HG02885 (cell line): ENCODE measurements around the gene SENP8.

ENCODE experiments used
- ATAC-seq: cut with Tn5 transposase; IDR thresholded peaks from one replicate; pipeline ENCODE4 v1.9.1; 2021; ENCODE audit warnings: mild to moderate bottlenecking; ENCODE audit not compliant: unreplicated experiment, poor library complexity

The SENP8 gene

GRCh38 chr15:72173864-72174550, 55.8 kb downstream of the SENP8 start:
- ATAC-seq, result no peak

GRCh38 chr15:72174551-72175165, 56.5 kb downstream of the SENP8 start:
- no peak for ATAC-seq

- no peak for ATAC-seq
Measured at GRCh38 chr15:72175186-72176044, 57.2 kb downstream of the SENP8 start.

GRCh38 chr15:72176159-72176558, 58.0 kb downstream of the SENP8 start:
- no peak for ATAC-seq

- no peak for ATAC-seq
Measured at GRCh38 chr15:72176743-72177142, 58.5 kb downstream of the SENP8 start.

GRCh38 chr15:72178976-72179585, 60.9 kb downstream of the SENP8 start:
- ATAC-seq, result no peak

- no peak for ATAC-seq
Measured at GRCh38 chr15:72179950-72180581, 61.9 kb downstream of the SENP8 start.

- no peak for ATAC-seq
Measured at GRCh38 chr15:72180761-72181324, 62.6 kb downstream of the SENP8 start.

GRCh38 chr15:72182244-72182643, 64.0 kb downstream of the SENP8 start:
- no peak for ATAC-seq

GRCh38 chr15:72182673-72183072, 64.5 kb downstream of the SENP8 start:
- no peak for ATAC-seq

GRCh38 chr15:72183781-72184164, 65.6 kb downstream of the SENP8 start:
- no peak for ATAC-seq

- no peak for ATAC-seq
Measured at GRCh38 chr15:72184165-72184811, 66.1 kb downstream of the SENP8 start.

GRCh38 chr15:72189250-72189902, 71.2 kb downstream of the SENP8 start:
- ATAC-seq, result no peak

- ATAC-seq, result no peak
Measured at GRCh38 chr15:72192416-72192815, 74.2 kb downstream of the SENP8 start.
